NOMO-1 (cell line): ENCODE data around the gene MRPL55.

Experiments used
- DNase-seq, 2 experiments: peaks; one replicate each; lab custom pipeline; 2025; ENCODE audit not compliant: unreplicated experiment in 2 of 2; lab: John Stamatoyannopoulos, UW

MRPL55 gene

GRCh38 chr1:228109073-228109961 is at the start of gene MRPL55:
Gene MRPL55 (minus strand): TSS chr1:228109299. CDS start chr1:228108260, 1,039 bp downstream.
- DNase-seq = peak; percentile 93 to 95

GRCh38 chr1:228158151-228159007 is 49.3 kb upstream of the MRPL55 start:
- DNase-seq = no peak

GRCh38 chr1:228157729-228158126 is 48.6 kb upstream of the MRPL55 start:
- no peak for DNase-seq

GRCh38 chr1:228156941-228157728 is 48.0 kb upstream of the MRPL55 start:
- DNase-seq = no peak

GRCh38 chr1:228156515-228156881 is 47.4 kb upstream of the MRPL55 start:
- no peak for DNase-seq

GRCh38 chr1:228155596-228156514 is 46.8 kb upstream of the MRPL55 start:
- no peak for DNase-seq

- DNase-seq = no peak
These were observed 45.8 kb upstream of the MRPL55 start for GRCh38 chr1:228154670-228155571.

- no peak for DNase-seq
These were observed 45.0 kb upstream of the MRPL55 start for GRCh38 chr1:228154021-228154669.

GRCh38 chr1:228152918-228153258 is 43.8 kb upstream of the MRPL55 start:
- DNase-seq = no peak

GRCh38 chr1:228152097-228152917 is 43.2 kb upstream of the MRPL55 start:
- DNase-seq = no peak

GRCh38 chr1:228151180-228151925 is 42.3 kb upstream of the MRPL55 start:
- no peak for DNase-seq

- no peak for DNase-seq
These were observed 41.5 kb upstream of the MRPL55 start for GRCh38 chr1:228150461-228151179.

- DNase-seq = no peak
These were observed 41.0 kb upstream of the MRPL55 start for GRCh38 chr1:228150120-228150460.

- DNase-seq = no peak
These were observed 40.5 kb upstream of the MRPL55 start, which contains the start of gene GJC2 for GRCh38 chr1:228149406-228150119. Gene GJC2 (plus strand): TSS chr1:228149930. CDS start chr1:228157759, 7,829 bp downstream.

- DNase-seq = no peak
These were observed 39.9 kb upstream of the MRPL55 start for GRCh38 chr1:228148935-228149405.
